Stomach (tissue), 9 donors: Measurements from ENCODE around the gene GPR150. TPM values are rescaled to one million over a fixed set of nuclear protein-coding genes. Genes with fewer than 3 reads are reported as not detected.

ENCODE experiments used
- DNase-seq, 2 donors: peaks; one replicate each; pipeline versions ENCODE4 v3.0.0 to v3.0.0-alpha.2; 2013 to 2019
- H3K27ac ChIP-seq, 5 donors: fragments of 200-600 bp in 4 of 5; sonication (generic) in 4 of 5; one replicate each; pipeline ENCODE4 v1.5.1; 2013 to 2019; ENCODE audit warnings: mild to moderate bottlenecking in 1 of 5, moderate library complexity in 1 of 5
- H3K27me3 ChIP-seq, 3 donors: fragments of 200-600 bp; sonication (generic); one replicate each; pipeline ENCODE4 v1.5.1; 2017 to 2019; ENCODE audit warnings: mixed run types in 1 of 3
- H3K36me3 ChIP-seq, 4 donors: fragments of 200-600 bp; sonication (generic); 1 replicate in 3 of 4; 2 replicates in 1 of 4; pipeline ENCODE4 v1.5.1; 2016 to 2019
- H3K4me1 ChIP-seq, 4 donors: fragments of 200-600 bp; sonication (generic); one replicate each; pipeline ENCODE4 v1.5.1; 2016 to 2019
- H3K4me3 ChIP-seq, 4 donors: fragments of 200-600 bp; sonication (generic) in 3 of 4; one replicate each; pipeline ENCODE4 v1.5.1; 2016 to 2019; ENCODE audit warnings: mild to moderate bottlenecking in 1 of 4
- H3K9me3 ChIP-seq, 4 donors: fragments of 200-600 bp; sonication (generic); one replicate each; pipeline ENCODE4 v1.5.1; 2016 to 2019
- EP300 ChIP-seq: sonication (generic); formaldehyde crosslinking; IDR thresholded peaks from one replicate; pipeline ENCODE4 v1.6.1; 2017; ENCODE audit warnings: antibody characterized with exemption
- POLR2A ChIP-seq, 4 donors: fragments of 450-650 bp; IDR thresholded peaks; one replicate each; pipeline ENCODE4 v1.6.1; 2016; ENCODE audit warnings: antibody characterized with exemption in 4 of 4, control low read depth in 2 of 4, mild to moderate bottlenecking in 1 of 4, moderate library complexity in 1 of 4
- POLR2AphosphoS5 ChIP-seq, 3 donors: sonication (generic); formaldehyde crosslinking; IDR thresholded peaks; one replicate each; pipeline ENCODE4 v1.6.1; 2016; ENCODE audit warnings: antibody characterized with exemption in 3 of 3
- WGBS, 5 donors: extraction: QIAGEN DNeasy Blood & Tissue Kit in 3 of 5; methylation state at CpG; one replicate each; pipeline versions ENCODE4 v1.1.5 to v1.1.7; 2013 to 2018; 5-methylcytosine and 5-hydroxymethylcytosine counted together
- intact Hi-C: fragments of 100-400 bp; cut with DNase I; formaldehyde crosslinking; loops from one replicate; pipeline ENCODE4 v1.15.1; 2023; ENCODE audit warnings: low total_unique reads
- polyA plus RNA-seq, 3 donors: library from polyadenylated mRNA; stranded (reverse); fragments of 200-250 nt; gene quantifications; one replicate each; pipeline ENCODE4 v1.2.3, GENCODE V29; 2013
- total RNA-seq, 5 donors: library from RNA; depleted of rRNA; stranded (reverse); fragments of >200 nt; gene quantifications; one replicate each; pipeline versions ENCODE4 v1.1.0 to v1.2.3, GENCODE V29; 2014 to 2016
- TF ChIP-seq, protein P1 (sequence below), 7 experiments: fragments of 450-650 bp in 4 of 7; fragments of 200-600 bp in 3 of 7; sonication (generic) in 3 of 7; IDR thresholded peaks; one replicate each; pipeline ENCODE4 v1.5.1; 2016 to 2019; ENCODE audit warnings: antibody characterized with exemption in 7 of 7, control low read depth in 2 of 7, mild to moderate bottlenecking in 1 of 7
- donor health status: healthy with polysubstance abuse.
- donor health status: Bipolar disorder and iron deficiency.
- donor health status: healthy.

GPR150 gene
- total and polyA plus RNA-seq, 8 donors = 0.18 to 1.0 (median 0.76) TPM; not detected in 3

DNA sequence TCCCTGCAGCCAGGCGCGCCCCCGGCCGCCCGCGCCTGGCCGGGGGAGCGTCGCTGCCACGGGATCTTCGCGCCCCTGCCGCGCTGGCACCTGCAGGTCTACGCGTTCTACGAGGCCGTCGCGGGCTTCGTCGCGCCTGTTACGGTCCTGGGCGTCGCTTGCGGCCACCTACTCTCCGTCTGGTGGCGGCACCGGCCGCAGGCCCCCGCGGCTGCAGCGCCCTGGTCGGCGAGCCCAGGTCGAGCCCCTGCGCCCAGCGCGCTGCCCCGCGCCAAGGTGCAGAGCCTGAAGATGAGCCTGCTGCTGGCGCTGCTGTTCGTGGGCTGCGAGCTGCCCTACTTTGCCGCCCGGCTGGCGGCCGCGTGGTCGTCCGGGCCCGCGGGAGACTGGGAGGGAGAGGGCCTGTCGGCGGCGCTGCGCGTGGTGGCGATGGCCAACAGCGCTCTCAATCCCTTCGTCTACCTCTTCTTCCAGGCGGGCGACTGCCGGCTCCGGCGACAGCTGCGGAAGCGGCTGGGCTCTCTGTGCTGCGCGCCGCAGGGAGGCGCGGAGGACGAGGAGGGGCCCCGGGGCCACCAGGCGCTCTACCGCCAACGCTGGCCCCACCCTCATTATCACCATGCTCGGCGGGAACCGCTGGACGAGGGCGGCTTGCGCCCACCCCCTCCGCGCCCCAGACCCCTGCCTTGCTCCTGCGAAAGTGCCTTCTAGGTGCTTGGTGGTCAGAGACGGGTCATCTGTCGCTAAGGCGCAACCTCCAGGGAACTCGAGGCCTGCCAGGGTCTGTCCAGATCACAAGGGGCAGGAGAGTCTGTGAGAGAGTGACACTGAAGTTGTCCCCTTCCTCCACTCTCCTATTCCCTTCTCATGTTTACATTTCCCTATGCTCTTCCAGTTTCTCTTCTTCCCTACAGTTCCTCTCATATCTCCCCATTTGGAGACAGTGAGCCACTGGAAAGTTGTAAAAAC, 1.3 kb downstream of the GPR150 start:
- TF ChIP-seq EP300 (no peak), POLR2A (IDR thresholded peaks at IDR 0.05) (no peak), POLR2AphosphoS5 (IDR thresholded peaks at IDR 0.05) (no peak)
- TF ChIP-seq, protein P1, sequence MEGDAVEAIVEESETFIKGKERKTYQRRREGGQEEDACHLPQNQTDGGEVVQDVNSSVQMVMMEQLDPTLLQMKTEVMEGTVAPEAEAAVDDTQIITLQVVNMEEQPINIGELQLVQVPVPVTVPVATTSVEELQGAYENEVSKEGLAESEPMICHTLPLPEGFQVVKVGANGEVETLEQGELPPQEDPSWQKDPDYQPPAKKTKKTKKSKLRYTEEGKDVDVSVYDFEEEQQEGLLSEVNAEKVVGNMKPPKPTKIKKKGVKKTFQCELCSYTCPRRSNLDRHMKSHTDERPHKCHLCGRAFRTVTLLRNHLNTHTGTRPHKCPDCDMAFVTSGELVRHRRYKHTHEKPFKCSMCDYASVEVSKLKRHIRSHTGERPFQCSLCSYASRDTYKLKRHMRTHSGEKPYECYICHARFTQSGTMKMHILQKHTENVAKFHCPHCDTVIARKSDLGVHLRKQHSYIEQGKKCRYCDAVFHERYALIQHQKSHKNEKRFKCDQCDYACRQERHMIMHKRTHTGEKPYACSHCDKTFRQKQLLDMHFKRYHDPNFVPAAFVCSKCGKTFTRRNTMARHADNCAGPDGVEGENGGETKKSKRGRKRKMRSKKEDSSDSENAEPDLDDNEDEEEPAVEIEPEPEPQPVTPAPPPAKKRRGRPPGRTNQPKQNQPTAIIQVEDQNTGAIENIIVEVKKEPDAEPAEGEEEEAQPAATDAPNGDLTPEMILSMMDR (IDR thresholded peaks at IDR 0.05) = no peak
- Histone ChIP-seq H3K4me3 (peak overlapping the region; percentile 56 to 87 (median 71)), H3K27ac (peak overlapping the region; percentile 77 to 87 (median 84)), H3K36me3 (no peaks in the 10 kb centered on the region), H3K4me1 (peaks cover 30 to 35% (median 33%) of the 10 kb centered on the region in 4 donors), H3K9me3 (no peaks in the 10 kb centered on the region), H3K27me3 (peaks cover 0 to 19% (median 3%) of the 10 kb centered on the region in 3 donors)
- intact Hi-C loops = no loop called here
- peak; percentile 49 to 72 for DNase-seq
- WGBS, 5 donors = 2 to 12% (median 3%) methylated on average over 10 to 92 of the region's 92 CpGs

DNA sequence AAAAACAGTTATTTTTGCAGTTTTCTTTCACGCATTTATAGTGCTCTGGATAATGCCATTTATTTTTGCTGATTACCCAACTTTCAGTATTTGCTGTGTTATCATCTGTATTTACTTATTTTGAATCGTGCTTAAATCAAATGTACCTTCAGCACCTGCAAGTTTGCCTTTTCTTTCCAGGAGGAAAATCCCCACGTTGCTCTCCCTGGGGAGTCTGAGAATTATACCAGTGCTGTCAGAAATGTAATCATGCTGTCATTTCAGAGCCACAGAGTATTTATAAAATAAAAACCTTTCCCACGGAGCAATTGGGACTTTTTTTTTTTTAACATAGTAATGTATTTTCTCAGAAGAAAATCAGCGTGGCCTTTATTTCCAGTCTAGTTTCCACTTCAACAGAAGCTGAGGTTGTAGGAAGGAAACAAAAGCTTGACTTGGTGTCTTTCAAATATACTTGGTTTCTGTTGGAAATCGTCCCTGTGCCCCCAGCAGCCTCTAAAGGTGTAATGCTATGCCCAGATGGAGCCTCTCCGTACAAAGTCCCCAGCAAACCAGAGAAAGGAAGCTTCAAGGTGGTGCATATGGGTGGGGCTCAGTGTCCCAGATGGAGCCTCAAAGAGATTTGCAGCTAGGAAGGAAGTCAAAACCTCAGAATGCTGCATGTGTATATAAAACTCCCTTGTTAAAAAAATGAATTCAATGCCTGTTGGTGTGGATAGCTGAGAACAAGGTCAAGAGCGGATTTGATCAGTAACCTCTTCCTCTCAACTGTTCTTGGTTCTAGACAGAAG, 2.1 kb downstream of the GPR150 start:
- Histone ChIP-seq H3K27me3 (peaks cover 0 to 19% (median 3%) of the 10 kb centered on the region in 3 donors), H3K36me3 (no peaks in the 10 kb centered on the region), H3K4me1 (peaks cover 30 to 35% (median 33%) of the 10 kb centered on the region in 4 donors), H3K27ac (peak overlapping the region in 4 of 5 donors; percentile 46 to 87 (median 80)), H3K4me3 (peak overlapping the region in 1 of 4 donors; percentile 87), H3K9me3 (no peaks in the 10 kb centered on the region)
- intact Hi-C loops = no loop called here
- TF ChIP-seq, protein P1 (IDR thresholded peaks at IDR 0.05) = no peak
- TF ChIP-seq POLR2A (IDR thresholded peaks at IDR 0.05) (no peak), POLR2AphosphoS5 (IDR thresholded peaks at IDR 0.05) (no peak), EP300 (no peak)
- DNase-seq = peak in 1 of 2 donors; percentile 30
- WGBS, 5 donors = 37 to 50% (median 46%) methylated on average over 8 of the region's 8 CpGs

- Histone ChIP-seq H3K36me3 (no peaks in the 10 kb centered on the region), H3K27me3 (peaks cover 0 to 19% (median 3%) of the 10 kb centered on the region in 3 donors), H3K4me3 (no peak overlapping the region), H3K27ac (no peak overlapping the region), H3K9me3 (no peaks in the 10 kb centered on the region), H3K4me1 (peaks cover 30 to 35% (median 33%) of the 10 kb centered on the region in 4 donors)
- WGBS, 5 donors = 90 to 95% (median 94%) methylated on average over 5 of the region's 5 CpGs
- no peak for DNase-seq
- TF ChIP-seq POLR2A (IDR thresholded peaks at IDR 0.05) (no peak), EP300 (no peak), POLR2AphosphoS5 (IDR thresholded peaks at IDR 0.05) (no peak)
- TF ChIP-seq, protein P1 (IDR thresholded peaks at IDR 0.05) = no peak
- intact Hi-C loops = no loop called here
Observed at GRCh38 chr5:95623706-95624105, 3.8 kb downstream of the GPR150 start.

DNA sequence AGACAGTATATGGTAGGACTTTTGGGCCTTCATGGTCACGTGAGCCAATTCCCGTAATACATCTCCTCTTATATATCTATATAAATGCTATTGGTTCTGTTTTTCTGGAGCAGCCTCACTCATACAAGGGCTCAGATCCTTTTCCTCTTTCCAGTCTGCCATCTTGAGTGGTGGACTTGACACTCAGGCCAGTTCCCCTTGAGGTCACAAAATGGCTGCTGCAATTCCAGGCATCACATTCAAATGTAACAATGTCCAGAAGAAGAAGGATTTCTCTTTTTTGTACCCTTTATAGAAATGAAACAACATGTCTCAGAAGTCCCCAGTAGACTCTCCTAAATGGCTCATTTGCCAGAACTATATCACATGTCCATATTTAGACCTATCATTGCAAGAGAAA, 4.5 kb downstream of the GPR150 start:
- WGBS, 5 donors = 96 to 100% (median 98%) methylated on average over 2 of the region's 2 CpGs
- no peaks in the 10 kb centered on the region for H3K9me3 ChIP-seq
- H3K27me3 ChIP-seq = peaks cover 0 to 19% (median 3%) of the 10 kb centered on the region in 3 donors
- no peaks in the 10 kb centered on the region for H3K36me3 ChIP-seq
- DNase-seq = no peak
- no peak overlapping the region for H3K4me3 ChIP-seq
- no peak for TF ChIP-seq EP300
- TF ChIP-seq POLR2A (IDR thresholded peaks at IDR 0.05) = no peak
- intact Hi-C loops = no loop called here
- H3K27ac ChIP-seq = no peak overlapping the region
- H3K4me1 ChIP-seq = peaks cover 27 to 31% (median 28%) of the 10 kb centered on the region in 4 donors
